HG02759 (cell line): ENCODE data around the gene TBC1D8B.

ENCODE experiments used
- ATAC-seq: cut with Tn5 transposase; IDR thresholded peaks from one replicate; pipeline ENCODE4 v1.9.1; 2021; ENCODE audit warnings: mild to moderate bottlenecking, moderate library complexity; ENCODE audit not compliant: unreplicated experiment

Gene TBC1D8B

DNA sequence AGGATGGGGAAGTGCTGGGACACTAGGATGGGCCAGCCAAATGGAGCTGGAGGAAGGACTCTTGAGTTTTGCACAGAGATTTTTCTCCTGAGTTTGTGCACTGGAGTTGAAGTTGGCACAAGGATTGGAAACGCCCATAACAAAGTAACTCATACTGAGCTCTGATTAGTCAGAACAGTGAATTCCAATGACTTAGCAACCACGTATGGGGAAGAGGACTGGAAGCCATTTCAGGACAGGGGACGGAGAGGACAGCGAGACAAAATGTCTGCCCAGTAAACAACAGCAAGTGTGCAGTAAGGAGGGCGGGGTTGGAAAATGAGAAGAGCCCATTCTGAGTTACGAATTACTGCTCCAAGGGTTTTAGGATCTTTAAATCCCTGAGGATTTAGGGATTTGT, 94.8 kb downstream of the TBC1D8B start:
- ATAC-seq: no peak

DNA sequence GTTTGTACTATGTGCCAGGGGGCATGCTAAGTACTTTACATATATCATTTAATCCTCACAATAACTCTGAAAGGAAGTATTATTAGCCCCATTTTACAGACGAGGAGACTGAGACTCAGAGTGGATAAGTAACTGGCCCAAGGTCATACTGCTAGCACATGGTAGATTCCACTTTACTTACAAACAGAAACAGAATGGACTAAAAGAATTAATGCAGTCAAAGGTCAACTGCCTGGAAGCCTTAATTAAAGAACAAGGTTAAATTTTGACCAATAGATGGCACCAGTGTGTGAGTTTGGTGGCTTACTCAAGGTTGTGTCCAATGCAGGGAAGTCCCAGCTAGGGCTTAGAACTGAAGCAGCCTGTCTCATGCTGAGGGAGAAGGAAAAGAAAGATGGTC, 96.0 kb downstream of the TBC1D8B start:
- peak; percentile 80 for ATAC-seq

DNA sequence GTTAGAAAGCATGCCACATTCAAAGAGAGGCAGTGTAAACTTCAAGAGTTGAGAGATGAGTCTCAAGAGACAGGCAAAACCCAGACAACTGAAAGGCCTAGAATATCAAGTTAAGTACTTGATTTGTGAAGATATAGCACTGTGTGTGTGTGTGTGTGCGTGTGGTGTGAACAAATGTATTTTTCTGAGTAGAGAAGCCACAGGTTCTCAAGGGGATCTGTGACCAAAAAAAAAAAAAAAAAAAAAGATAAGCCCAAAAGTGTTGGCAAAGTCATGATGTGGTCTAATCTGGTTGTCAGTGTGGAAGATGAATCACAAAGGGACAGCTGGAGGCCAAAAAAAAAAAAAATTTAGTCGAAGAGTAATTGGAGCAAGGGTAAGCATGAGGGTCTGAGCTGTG, 96.8 kb downstream of the TBC1D8B start:
- ATAC-seq: no peak

DNA sequence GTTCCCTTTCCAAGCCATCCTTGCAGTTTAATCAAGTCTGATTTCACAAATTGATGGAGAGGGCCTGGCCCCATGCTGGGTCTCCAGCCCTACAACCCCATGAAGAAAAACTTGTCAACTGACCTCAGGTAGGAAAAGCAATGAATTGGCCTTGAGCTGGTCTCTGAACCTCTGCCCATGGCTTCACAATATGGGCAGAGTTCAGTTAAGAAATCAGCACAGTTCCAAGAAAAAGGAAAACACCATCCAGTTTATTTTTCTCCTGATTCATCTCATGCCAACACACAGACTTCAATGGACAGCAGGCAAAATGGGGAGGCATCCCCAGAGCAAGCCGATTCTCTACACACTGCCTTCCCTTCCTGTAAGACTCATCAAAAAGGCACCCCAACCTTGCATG, 97.4 kb downstream of the TBC1D8B start:
- ATAC-seq: no peak

DNA sequence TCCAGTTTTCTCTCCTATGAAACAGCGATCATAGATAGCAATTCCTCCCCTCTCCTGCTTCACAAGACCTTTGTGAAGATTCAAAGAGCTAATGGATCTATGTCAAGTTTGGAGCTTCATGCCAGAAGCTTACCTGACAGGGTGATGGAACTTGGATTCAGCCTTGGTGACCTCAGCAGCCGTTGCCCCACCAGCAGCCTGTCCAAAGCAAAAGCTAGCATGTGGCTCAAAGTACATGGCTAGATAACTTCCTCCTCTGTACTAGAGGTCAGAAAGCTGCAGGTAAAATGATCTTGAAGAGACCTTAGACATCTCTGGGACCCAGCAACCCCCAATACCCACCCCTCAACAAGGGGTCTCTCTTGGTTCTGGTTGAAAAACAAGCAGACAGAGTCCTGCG, 98.9 kb downstream of the TBC1D8B start:
- no peak for ATAC-seq

DNA sequence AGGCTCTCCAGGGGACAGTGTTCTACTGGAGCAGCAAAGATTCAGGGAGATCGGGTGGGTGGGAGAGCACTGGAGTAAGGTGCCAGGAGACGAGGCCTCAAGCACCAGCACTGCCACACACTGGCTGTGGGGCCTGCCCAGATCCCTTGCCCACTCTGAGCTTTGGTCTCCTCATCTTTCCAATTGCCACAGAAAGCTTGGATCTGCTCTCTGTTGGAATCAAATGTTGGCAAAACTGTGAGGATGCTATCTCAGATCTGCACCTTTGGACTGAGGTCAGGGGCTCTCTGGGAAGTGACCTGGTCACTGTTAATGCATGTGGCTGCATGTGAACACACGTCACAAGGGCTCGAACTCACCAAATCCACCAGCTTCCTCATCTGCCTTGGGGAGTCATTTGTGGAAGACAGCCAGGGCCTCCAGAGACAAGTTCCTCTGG, 99.3 kb downstream of the TBC1D8B start:
- no peak for ATAC-seq

DNA sequence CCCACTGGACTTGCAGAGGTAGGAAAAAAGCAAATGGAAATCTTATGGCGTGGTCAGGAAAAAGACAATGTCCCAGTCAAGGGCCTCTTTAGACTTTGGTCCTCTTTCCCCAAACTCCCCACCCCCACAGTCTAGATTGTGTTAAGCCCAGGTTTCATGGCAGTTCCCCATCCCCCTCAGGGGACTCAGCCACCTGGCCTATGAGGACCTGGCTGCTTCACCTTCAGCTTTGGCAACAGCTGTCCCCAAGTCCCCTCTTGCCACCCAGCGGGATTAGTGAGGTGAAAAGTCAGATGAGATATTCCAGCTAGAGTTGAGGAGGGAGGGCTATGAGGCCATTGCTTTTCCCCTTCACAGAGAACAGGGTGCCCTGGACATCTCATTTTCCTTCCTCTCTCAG, 100.2 kb downstream of the TBC1D8B start:
- no peak for ATAC-seq

DNA sequence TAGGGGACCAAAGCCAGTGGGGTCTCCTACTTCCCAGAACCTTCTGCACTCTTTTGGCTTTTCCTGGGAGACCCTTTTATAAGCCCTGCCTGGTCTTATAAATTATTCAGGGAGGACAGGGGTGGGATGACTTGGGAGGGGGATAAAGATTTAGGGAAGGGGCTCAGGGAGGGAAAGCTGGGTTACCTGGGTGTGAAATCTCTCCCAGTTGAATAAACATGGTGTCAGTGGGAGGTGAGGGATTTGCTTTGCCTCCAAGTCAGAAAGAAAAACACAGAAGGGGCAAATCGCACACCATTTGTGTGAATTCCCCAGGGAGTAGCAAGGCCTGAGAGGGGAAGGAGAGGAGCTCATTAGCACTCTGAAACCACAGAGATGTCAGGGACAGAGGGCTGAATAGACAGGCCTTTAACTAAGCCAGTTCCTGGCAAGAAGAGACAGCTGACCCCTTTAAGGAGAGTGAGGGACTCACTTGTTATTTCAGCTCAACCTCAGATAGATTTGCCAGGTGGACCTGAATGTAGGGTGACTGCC, 100.9 kb downstream of the TBC1D8B start, which contains the start of gene RIPPLY1:
Gene RIPPLY1 (minus strand): TSS at position 51 of the 534 bp plus-strand sequence. CDS start 54 bp downstream, outside the sequence.
- ATAC-seq: no peak

DNA sequence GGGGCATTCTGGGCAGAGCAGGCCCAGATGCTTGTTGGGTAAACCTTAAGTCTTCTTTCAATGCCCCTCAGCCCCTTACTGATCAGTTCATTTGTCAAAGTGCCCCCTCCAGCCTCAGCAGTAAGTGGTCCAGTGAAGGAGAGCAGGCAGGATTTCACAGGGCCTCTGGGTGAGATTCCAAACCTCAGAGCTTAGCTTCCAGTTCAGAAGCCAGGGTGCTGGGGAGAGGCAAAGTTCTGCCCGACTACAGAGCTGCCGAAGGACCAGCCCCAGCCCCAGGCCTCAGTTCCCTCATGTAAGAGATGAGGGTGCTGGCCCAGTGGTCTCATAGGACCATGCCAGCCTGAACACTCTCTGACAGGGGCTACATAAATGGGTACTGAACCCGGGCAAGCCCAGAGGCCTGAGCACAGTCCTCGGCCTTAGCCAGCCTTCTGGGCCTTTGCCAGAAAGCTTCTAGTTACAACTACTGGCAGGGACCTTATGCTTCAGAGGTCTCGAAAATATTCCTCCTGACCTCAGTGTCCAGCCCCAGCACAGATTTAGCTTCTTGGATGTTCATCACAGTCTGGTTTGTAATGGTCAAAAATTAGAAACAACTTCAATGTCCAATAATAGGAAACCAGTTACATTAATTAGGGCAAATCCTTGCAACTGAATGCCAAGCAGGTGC, 101.5 kb downstream of the TBC1D8B start:
- ATAC-seq: no peak

DNA sequence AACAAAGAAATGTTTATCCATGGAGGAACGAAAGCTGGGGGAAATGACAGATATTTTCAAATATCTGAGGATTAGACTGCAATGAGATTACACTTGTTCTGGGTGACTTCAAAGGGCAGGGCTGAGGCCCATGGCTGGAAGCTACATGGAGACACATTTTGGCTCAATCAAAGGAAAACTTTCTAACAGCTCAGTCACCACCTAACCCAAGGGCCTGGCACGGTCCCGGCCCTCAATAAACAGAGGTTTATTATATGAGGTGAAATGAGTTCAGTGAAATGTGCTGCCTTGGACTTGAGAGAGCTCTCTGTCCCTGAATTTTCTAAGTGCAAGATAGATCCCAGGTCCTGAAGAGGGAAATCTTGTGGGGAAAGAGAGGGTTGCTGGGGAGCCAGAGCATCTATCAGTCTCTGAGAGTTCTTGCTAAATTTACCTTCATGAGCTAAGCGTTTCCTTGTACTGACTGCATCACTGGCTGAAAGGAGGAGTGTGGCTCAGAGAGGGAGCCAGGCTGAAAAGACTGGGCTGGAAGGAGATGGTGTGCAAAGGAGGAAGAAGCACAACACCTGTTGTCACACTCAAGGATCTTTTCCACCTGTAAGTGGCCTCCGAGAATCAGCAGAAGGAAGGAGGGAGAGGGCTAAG, 102.7 kb downstream of the TBC1D8B start:
- ATAC-seq: no peak

DNA sequence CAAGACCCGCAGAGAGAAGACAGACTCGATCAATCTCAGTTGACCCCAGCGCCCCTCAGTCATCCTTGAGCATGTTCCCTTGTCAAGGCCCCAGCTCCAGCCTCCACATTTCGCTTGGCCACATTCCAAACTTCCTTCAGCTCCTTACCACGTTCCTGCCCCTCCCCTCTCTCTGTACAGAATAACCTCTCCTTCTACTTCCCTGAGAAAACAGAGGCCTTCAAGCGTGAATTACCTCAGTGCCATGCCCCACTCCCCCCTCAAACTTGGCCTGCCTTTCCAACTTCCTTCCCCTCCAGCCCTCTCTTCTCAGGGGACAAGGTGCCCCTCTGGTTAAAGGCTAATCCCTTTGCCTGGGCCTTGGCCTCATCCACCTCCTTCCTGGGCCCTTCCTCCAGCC, 103.9 kb downstream of the TBC1D8B start:
- no peak for ATAC-seq

DNA sequence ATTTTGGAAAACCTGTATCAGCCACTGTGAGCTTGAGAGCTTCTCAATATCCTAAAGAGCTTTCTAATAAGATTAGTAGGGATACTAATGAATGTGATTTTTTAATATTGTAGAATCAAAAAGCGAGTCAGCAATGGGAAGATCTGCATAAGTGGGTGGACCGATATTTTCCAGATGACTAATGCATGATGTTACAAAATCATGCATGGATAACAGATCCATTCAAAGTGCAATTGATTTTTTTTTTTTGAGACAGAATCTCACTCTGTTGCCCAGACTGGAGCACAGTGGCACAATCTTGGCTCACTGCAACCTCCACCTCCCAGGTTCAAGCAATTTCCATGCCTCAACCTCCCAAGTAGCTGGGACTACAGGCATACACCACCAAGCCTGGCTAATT, 110.4 kb downstream of the TBC1D8B start:
- no peak for ATAC-seq

DNA sequence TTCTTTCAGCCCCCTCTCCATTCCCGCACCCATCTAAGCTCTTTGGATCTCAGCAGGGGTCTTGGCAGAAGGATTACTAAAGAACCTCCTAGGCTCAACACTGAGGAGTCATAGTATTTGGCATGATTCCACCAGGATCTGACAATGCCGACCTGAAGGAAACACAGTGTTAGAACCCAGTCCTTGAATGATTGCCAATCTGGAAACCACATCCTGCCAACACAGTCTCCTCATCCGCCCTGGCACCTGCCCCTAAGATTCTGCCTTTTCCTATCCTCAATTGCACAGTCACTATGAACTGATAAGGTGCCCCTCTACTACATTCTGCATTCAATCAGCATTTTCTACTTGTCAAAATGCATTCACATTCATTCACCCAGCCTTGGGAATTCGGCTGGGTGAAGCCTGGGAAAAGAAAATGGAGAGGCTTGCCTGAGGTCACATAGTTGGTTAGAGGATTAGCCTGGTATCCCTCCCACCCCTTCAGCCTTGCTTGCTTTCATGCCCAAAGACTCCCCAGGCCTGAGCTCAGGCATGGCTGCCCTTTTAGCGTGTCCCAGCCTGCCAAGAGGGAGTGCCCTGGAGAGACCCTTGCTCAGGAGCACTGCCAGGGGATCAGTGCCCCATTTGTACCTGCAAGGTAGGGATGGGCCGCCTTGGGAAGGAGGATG, 115.5 kb downstream of the TBC1D8B start:
- ATAC-seq: no peak

DNA sequence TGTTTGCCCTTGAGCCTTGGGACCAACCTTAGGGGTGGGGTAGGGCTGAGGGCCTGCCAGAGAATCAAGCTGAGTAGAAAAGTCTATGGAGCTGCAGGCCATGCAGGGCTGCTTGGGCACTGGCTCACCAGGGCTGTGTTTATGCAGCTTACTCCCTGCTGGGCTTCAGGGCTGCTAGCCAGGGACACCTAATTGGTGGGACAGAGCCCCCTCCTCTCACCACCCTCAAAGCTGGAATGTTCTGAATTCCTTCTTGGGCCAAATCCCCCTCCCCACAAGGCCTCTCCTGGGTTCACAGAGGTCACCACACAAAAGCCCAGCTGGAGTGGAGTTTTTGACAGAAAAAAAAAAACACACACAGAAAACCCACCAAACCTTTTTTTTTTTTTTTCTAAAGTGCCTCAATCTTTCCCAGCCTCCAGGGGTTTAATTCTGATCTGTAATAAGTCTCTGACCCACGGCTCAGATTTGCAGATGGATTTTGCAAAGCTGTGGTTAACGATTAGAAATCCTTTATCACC, 117.5 kb downstream of the TBC1D8B start, which contains the start of gene CLDN2:
Gene CLDN2 (plus strand): TSS at position 471 of the 521 bp plus-strand sequence. CDS start 7,827 bp downstream, outside the sequence.
- ATAC-seq: no peak

DNA sequence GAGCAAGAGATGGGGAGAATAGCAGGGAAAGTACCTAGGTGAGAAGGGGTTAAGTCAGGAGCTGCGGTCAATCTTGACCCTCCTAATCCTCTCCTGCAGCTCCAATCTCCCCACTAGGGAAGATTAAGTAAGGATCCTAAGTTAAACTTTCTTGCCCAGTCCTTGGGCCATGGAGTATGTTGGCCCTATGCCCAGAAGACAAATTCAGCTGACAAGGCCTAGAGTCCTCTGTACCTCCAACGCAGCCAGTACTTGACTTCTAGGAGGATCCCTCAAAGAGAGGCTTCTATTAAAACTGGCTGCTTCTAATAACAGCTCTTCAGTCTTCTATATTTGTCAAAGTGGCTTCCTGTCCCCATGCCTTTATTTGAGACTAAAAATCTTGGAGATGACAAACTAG, 119.2 kb downstream of the TBC1D8B start:
- no peak for ATAC-seq
